Adrenal gland (tissue), 12 donors: ENCODE results near the gene ARHGEF37. TPM values are rescaled to one million over a fixed set of nuclear protein-coding genes. Genes with fewer than 3 reads are reported as not detected.

Experiments used
- DNase-seq, 7 donors: peaks; one replicate each; pipeline ENCODE4 v3.0.0-alpha.2; 2019 to 2020
- H3K27ac ChIP-seq, 5 donors: fragments of 200-600 bp; sonication (generic) in 4 of 5; 1 replicate in 3 of 5; 2 replicates in 2 of 5; pipeline versions ENCODE4 v1.5.1 to v1.8.0; 2016 to 2020; ENCODE audit warnings: mild to moderate bottlenecking in 1 of 5
- H3K27me3 ChIP-seq: fragments of 200-600 bp; 2 replicates; pipeline ENCODE4 v1.8.0; 2021
- H3K36me3 ChIP-seq, 2 donors: fragments of 200-600 bp; replicated peaks in 1 of 2; 1 replicate in 1 of 2; 2 replicates in 1 of 2; pipeline versions ENCODE4 v1.5.1 to v1.8.0; 2018 to 2022
- H3K4me1 ChIP-seq, 2 donors: fragments of 200-600 bp; replicated peaks in 1 of 2; 1 replicate in 1 of 2; 2 replicates in 1 of 2; pipeline versions ENCODE4 v1.5.1 to v1.8.0; 2018 to 2021
- H3K4me3 ChIP-seq, 4 donors: fragments of 200-600 bp; sonication (generic) in 3 of 4; one replicate each; pipeline ENCODE4 v1.5.1; 2016 to 2018
- H3K9me3 ChIP-seq, 3 donors: fragments of 200-600 bp; sonication (generic) in 1 of 3; replicated peaks in 1 of 3; 1 replicate in 2 of 3; 2 replicates in 1 of 3; pipeline versions ENCODE4 v1.5.1 to v1.8.0; 2016 to 2021
- POLR2A ChIP-seq, 2 donors: fragments of 450-650 bp; IDR thresholded peaks; one replicate each; pipeline ENCODE4 v1.6.1; 2017; ENCODE audit warnings: antibody characterized with exemption in 2 of 2, mild to moderate bottlenecking in 2 of 2, moderate library complexity in 1 of 2
- WGBS, 4 donors: extraction: QIAGEN DNeasy Blood & Tissue Kit in 2 of 4; methylation state at CpG; one replicate each; pipeline versions ENCODE4 v1.1.5 to v1.1.7; 2013 to 2017; 5-methylcytosine and 5-hydroxymethylcytosine counted together
- intact Hi-C, 2 donors: fragments of 100-400 bp; cut with DNase I; formaldehyde crosslinking; loops; one replicate each; pipeline versions ENCODE4 v1.14.1 to v1.15.0; 2022 to 2023
- polyA plus RNA-seq, 3 donors: library from polyadenylated mRNA; stranded (reverse); fragments of 200-250 nt in 2 of 3; fragments of 350-450 nt in 1 of 3; fragmentation: Illumina TruSeq in 1 of 3; extraction: RNeasy Lipid Tissue Mini Kit (QIAGEN cat#74804) in 1 of 3; gene quantifications; one replicate each; pipeline ENCODE4 v1.2.3, GENCODE V29; 2013 to 2014
- total RNA-seq, 9 donors: library from RNA; depleted of rRNA in 4 of 9; stranded (reverse); fragments of >200 nt in 4 of 9; fragments of 120-200 nt in 1 of 9; fragmentation: NEBNext Ultra II Directional in 1 of 9; extraction: Animal tissue kit (Norgen Biotek cat#: 25700) in 1 of 9; gene quantifications; one replicate each; pipeline versions ENCODE4 v1.1.0 to v1.2.4, GENCODE V29; 2013 to 2023
- TF ChIP-seq, protein P1 (sequence below), 6 experiments: fragments of 450-650 bp in 4 of 6; fragments of 200-600 bp in 2 of 6; sonication (generic) in 1 of 6; IDR thresholded peaks; 1 replicate in 5 of 6; 2 replicates in 1 of 6; pipeline versions ENCODE4 v1.5.1 to v1.8.0; 2016 to 2021; ENCODE audit warnings: antibody characterized with exemption in 6 of 6, mild to moderate bottlenecking in 2 of 6, moderate library complexity in 1 of 6
- donor health status: healthy with polysubstance abuse.
- donor health status: Bipolar disorder and iron deficiency.
- donor health status: DM: yes; HTN: yes; CAD: no.
- donor health status: DM: no; HTN: no; CAD: no.
- donor health status: DM: no; HTN: no; CAD: no.
- donor health status: DM: yes; HTN: yes; CAD: no.

The ARHGEF37 gene
- total and polyA plus RNA-seq, 12 donors = 0.83 to 8.4 (median 4.0) TPM

DNA sequence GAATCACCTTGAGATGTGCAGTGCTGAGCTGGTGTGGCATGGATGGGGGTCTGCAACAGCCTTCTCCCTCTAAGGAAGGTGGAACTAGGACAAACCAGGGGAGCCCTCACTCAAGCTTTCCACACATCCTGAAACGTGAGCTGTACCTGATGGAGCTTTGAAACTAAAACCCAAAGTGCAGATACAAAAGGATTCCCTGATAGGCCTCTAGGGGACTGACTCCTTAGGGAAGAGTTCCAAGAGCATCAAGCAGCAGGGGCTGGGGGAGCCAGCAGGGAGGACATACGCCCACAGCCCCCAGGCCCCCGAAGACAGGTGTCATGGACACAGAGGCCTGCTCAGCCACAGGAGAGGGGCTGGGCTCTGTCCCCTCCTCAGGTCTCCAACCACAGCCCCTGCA is 17.7 kb downstream of the ARHGEF37 start:
- DNase-seq = no peak
- H3K36me3 ChIP-seq = no peaks in the 10 kb centered on the region
- intact Hi-C loops = no loop called here
- TF ChIP-seq, protein P1, sequence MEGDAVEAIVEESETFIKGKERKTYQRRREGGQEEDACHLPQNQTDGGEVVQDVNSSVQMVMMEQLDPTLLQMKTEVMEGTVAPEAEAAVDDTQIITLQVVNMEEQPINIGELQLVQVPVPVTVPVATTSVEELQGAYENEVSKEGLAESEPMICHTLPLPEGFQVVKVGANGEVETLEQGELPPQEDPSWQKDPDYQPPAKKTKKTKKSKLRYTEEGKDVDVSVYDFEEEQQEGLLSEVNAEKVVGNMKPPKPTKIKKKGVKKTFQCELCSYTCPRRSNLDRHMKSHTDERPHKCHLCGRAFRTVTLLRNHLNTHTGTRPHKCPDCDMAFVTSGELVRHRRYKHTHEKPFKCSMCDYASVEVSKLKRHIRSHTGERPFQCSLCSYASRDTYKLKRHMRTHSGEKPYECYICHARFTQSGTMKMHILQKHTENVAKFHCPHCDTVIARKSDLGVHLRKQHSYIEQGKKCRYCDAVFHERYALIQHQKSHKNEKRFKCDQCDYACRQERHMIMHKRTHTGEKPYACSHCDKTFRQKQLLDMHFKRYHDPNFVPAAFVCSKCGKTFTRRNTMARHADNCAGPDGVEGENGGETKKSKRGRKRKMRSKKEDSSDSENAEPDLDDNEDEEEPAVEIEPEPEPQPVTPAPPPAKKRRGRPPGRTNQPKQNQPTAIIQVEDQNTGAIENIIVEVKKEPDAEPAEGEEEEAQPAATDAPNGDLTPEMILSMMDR (IDR thresholded peaks at IDR 0.05) = no peak
- no peak for TF ChIP-seq POLR2A (IDR thresholded peaks at IDR 0.05)
- no peaks in the 10 kb centered on the region for H3K27me3 ChIP-seq
- WGBS, 4 donors = 88 to 100% (median 90%) methylated on average over 1 to 3 of the region's 3 CpGs
- no peaks in the 10 kb centered on the region for H3K9me3 ChIP-seq
- no peaks in the 10 kb centered on the region for H3K4me1 ChIP-seq
- H3K27ac ChIP-seq = no peak overlapping the region
- H3K4me3 ChIP-seq = no peak overlapping the region

DNA sequence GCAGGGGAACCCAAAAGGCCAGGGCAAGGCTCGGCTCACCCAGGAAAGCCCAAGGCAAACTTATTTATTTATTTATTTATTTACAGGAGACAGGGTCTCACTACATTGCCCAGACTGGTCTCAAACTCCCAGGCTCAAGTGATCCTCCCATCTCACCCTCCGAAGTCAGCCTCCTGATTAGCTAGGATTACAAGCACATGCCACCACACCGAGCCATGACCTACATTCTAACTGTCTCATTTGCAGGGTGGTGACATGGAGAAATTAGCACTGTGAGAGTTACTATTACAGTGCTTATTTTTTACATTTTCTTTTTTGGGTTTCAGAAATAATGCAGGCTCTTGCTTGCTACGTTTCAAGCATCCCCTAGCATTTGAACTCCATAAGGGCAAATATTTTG is 18.1 kb downstream of the ARHGEF37 start:
- Histone ChIP-seq H3K27ac (no peak overlapping the region), H3K9me3 (no peaks in the 10 kb centered on the region), H3K4me1 (no peaks in the 10 kb centered on the region), H3K27me3 (no peaks in the 10 kb centered on the region), H3K36me3 (no peaks in the 10 kb centered on the region), H3K4me3 (no peak overlapping the region)
- no peak for TF ChIP-seq POLR2A (IDR thresholded peaks at IDR 0.05)
- TF ChIP-seq, protein P1 (IDR thresholded peaks at IDR 0.05) = no peak
- DNase-seq = no peak
- 92 to 98% (median 93%) methylated on average over 4 of the region's 4 CpGs for WGBS, 4 donors
- intact Hi-C loops = no loop called here

DNA sequence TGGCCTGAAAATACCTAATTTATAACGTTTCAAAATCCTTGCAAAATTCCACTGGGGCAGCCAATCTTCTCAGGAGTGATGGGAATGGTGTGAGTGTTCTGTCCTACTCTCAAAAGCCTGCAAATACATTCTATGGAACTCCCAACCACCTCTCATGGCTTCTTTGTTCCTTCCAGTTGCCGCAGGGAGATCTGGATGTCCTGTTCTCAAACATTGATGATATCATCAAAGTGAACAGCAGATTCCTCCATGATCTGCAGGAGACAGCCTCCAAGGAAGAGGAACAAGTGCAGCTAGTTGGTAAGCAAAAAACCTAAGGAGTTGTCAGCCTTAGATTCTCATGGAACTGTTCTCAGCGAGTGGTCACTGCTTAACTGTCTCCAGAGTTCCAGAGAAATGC is 19.6 kb downstream of the ARHGEF37 start:
- no peak overlapping the region for H3K27ac ChIP-seq
- WGBS, 4 donors = 64 to 82% (median 77%) methylated on average over 3 of the region's 3 CpGs
- H3K36me3 ChIP-seq = no peaks in the 10 kb centered on the region
- H3K9me3 ChIP-seq = no peaks in the 10 kb centered on the region
- H3K4me3 ChIP-seq = no peak overlapping the region
- H3K27me3 ChIP-seq = no peaks in the 10 kb centered on the region
- no peak for TF ChIP-seq POLR2A (IDR thresholded peaks at IDR 0.05)
- TF ChIP-seq, protein P1 (IDR thresholded peaks at IDR 0.05) = no peak
- H3K4me1 ChIP-seq = no peaks in the 10 kb centered on the region
- DNase-seq = no peak
- intact Hi-C loops = no loop called here

DNA sequence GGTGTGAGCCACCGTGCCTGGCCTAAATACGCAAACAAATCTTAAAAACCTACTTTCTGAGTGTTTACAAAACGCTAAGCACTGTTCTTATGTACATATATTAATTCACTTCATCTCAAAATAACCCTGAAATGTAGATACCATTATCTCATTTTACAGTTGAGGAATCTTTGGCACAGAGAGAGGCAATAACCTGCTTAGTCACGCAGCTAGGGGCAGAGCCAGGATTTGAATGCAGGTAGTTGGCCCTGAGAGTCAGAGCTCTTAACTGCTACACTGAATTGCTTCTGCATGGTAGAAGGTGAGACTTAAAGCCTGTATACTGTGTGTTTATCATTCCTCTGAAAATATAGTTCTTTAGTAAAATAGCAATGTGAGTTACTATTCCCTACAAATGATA is 21.9 kb downstream of the ARHGEF37 start:
- Histone ChIP-seq H3K4me1 (no peaks in the 10 kb centered on the region), H3K9me3 (no peaks in the 10 kb centered on the region), H3K27ac (no peak overlapping the region), H3K27me3 (no peaks in the 10 kb centered on the region), H3K4me3 (no peak overlapping the region), H3K36me3 (no peaks in the 10 kb centered on the region)
- WGBS, 4 donors = 77 to 93% (median 86%) methylated on average over 4 of the region's 4 CpGs
- DNase-seq = no peak
- TF ChIP-seq, protein P1 (IDR thresholded peaks at IDR 0.05) = no peak
- no peak for TF ChIP-seq POLR2A (IDR thresholded peaks at IDR 0.05)
- intact Hi-C loops = no loop called here
